ENCODE results near the gene FBXO11.

DNA sequence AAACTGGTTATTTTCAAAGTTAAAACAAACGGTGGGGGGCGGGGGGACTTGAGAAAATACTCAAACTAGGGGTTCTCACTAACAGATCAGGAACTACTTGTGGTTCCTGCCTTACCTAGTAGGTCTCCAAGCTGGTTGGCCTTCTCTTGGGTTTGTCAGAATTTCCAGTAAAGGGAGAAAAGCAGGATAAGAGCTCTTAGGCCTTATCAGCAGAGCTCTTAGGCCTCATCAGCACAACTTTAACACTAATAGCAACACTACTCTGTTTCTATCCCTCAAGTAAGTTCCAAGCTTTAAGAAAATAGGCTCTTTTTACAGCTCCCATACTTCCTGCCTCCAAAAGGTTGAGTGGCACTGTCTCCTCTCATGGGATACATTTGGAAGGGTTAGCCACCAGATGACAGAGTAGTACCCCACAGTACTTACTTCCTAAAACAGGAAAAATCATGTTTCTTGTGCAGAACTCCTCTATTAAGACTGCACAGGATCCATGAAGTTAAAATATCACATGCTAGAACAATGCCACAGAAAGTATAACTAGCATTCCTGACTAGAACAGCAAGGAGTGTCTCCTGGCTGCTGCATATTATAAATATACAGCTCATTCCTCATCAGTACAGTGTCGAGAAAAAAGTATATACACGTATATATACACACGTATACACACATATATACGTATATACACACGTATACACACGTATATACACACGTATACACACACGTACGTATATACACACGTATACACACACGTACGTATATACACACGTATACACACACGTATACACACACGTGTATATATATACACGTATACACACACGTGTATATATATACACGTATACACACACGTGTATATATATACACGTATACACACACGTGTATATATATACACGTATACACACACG lies 6.1 kb downstream of the FBXO11 start:
- TF ChIP-seq, protein P1, sequence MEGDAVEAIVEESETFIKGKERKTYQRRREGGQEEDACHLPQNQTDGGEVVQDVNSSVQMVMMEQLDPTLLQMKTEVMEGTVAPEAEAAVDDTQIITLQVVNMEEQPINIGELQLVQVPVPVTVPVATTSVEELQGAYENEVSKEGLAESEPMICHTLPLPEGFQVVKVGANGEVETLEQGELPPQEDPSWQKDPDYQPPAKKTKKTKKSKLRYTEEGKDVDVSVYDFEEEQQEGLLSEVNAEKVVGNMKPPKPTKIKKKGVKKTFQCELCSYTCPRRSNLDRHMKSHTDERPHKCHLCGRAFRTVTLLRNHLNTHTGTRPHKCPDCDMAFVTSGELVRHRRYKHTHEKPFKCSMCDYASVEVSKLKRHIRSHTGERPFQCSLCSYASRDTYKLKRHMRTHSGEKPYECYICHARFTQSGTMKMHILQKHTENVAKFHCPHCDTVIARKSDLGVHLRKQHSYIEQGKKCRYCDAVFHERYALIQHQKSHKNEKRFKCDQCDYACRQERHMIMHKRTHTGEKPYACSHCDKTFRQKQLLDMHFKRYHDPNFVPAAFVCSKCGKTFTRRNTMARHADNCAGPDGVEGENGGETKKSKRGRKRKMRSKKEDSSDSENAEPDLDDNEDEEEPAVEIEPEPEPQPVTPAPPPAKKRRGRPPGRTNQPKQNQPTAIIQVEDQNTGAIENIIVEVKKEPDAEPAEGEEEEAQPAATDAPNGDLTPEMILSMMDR (conservative IDR thresholded peaks at IDR 0.05), result no peak
- no peak for TF ChIP-seq ZFX (IDR thresholded peaks at IDR 0.05)
